ENCODE results near the gene POLE2. TPM values are rescaled to one million over a fixed set of nuclear protein-coding genes. Genes with fewer than 3 reads are reported as not detected.

Gene POLE2
- total and polyA plus RNA-seq, 2 of the 13 experiments (the other 11 are each of a cell fraction or from before 2014, with no cell fraction given), result 16.6 to 37.0 TPM

- TF ChIP-seq, protein P1, sequence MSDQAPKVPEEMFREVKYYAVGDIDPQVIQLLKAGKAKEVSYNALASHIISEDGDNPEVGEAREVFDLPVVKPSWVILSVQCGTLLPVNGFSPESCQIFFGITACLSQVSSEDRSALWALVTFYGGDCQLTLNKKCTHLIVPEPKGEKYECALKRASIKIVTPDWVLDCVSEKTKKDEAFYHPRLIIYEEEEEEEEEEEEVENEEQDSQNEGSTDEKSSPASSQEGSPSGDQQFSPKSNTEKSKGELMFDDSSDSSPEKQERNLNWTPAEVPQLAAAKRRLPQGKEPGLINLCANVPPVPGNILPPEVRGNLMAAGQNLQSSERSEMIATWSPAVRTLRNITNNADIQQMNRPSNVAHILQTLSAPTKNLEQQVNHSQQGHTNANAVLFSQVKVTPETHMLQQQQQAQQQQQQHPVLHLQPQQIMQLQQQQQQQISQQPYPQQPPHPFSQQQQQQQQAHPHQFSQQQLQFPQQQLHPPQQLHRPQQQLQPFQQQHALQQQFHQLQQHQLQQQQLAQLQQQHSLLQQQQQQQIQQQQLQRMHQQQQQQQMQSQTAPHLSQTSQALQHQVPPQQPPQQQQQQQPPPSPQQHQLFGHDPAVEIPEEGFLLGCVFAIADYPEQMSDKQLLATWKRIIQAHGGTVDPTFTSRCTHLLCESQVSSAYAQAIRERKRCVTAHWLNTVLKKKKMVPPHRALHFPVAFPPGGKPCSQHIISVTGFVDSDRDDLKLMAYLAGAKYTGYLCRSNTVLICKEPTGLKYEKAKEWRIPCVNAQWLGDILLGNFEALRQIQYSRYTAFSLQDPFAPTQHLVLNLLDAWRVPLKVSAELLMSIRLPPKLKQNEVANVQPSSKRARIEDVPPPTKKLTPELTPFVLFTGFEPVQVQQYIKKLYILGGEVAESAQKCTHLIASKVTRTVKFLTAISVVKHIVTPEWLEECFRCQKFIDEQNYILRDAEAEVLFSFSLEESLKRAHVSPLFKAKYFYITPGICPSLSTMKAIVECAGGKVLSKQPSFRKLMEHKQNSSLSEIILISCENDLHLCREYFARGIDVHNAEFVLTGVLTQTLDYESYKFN (CRISPR knock-in tag; conservative IDR thresholded peaks at IDR 0.05), result peak; percentile 35; the same call in 1 of the 2 replicates
- TF ChIP-seq DMTF1 (CRISPR knock-in tag; IDR thresholded peaks at IDR 0.05) (no peak), ZNF761 (CRISPR knock-in tag; conservative IDR thresholded peaks at IDR 0.05) (peak; percentile 84; the same call in 1 of the 2 replicates), ZMYM3 (CRISPR knock-in tag; IDR thresholded peaks at IDR 0.05) (no peak), STAT5B (CRISPR knock-in tag; IDR thresholded peaks at IDR 0.05) (no peak), MIER2 (CRISPR knock-in tag; IDR thresholded peaks at IDR 0.05) (no peak), ATAD3A (CRISPR knock-in tag; IDR thresholded peaks at IDR 0.05) (no peak), ZNF768 (CRISPR knock-in tag; IDR thresholded peaks at IDR 0.05) (no peak), ARID5B (CRISPR knock-in tag; IDR thresholded peaks at IDR 0.05) (peak; percentile 48; the same call in 1 of the 2 replicates), POGZ (CRISPR knock-in tag; IDR thresholded peaks at IDR 0.05) (peak; percentile 76), CENPX (CRISPR knock-in tag; IDR thresholded peaks at IDR 0.05) (no peak)
- TF ChIP-seq, protein P2, sequence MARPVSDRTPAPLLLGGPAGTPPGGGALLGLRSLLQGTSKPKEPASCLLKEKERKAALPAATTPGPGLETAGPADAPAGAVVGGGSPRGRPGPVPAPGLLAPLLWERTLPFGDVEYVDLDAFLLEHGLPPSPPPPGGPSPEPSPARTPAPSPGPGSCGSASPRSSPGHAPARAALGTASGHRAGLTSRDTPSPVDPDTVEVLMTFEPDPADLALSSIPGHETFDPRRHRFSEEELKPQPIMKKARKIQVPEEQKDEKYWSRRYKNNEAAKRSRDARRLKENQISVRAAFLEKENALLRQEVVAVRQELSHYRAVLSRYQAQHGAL (CRISPR knock-in tag; IDR thresholded peaks at IDR 0.05; ENCODE audit: not compliant biosample characterization), result peak; percentile 46
- TF ChIP-seq, protein P3, sequence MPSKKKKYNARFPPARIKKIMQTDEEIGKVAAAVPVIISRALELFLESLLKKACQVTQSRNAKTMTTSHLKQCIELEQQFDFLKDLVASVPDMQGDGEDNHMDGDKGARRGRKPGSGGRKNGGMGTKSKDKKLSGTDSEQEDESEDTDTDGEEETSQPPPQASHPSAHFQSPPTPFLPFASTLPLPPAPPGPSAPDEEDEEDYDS (CRISPR knock-in tag; IDR thresholded peaks at IDR 0.05), result peak; percentile 38; the same call in 1 of the 2 replicates
- TF ChIP-seq, protein P4, sequence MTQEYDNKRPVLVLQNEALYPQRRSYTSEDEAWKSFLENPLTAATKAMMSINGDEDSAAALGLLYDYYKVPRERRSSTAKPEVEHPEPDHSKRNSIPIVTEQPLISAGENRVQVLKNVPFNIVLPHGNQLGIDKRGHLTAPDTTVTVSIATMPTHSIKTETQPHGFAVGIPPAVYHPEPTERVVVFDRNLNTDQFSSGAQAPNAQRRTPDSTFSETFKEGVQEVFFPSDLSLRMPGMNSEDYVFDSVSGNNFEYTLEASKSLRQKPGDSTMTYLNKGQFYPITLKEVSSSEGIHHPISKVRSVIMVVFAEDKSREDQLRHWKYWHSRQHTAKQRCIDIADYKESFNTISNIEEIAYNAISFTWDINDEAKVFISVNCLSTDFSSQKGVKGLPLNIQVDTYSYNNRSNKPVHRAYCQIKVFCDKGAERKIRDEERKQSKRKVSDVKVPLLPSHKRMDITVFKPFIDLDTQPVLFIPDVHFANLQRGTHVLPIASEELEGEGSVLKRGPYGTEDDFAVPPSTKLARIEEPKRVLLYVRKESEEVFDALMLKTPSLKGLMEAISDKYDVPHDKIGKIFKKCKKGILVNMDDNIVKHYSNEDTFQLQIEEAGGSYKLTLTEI (CRISPR knock-in tag; conservative IDR thresholded peaks at IDR 0.05), result no peak
- TF ChIP-seq, protein P5, sequence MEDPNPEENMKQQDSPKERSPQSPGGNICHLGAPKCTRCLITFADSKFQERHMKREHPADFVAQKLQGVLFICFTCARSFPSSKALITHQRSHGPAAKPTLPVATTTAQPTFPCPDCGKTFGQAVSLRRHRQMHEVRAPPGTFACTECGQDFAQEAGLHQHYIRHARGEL (CRISPR knock-in tag; IDR thresholded peaks at IDR 0.05), result 0 out of 2 replicates have a peak, but pooled peaks have one; percentile 79
Measured at GRCh38 chr14:49687942-49688700, at the start of gene POLE2 (continued).
